ENCODE data around the gene MSI2.
A peak's percentile ranks its signal among the peaks of the same experiment; 100 is the strongest.

The MSI2 gene

GRCh38 chr17:57255776-57256681 is at the start of gene MSI2:
Gene MSI2, plus strand, starts transcription at chr17:57256523. Its CDS starts 220 bp downstream, at chr17:57256743.
- TF ChIP-seq POLR2AphosphoS5 (IDR thresholded peaks at IDR 0.05; ENCODE audit: borderline replicate concordance, low read depth, low read length) (peak; percentile 19; the same call in 1 of the 2 replicates), EZH2 (IDR thresholded peaks at IDR 0.05) (no peak)
- Histone ChIP-seq H3K9me3 (ENCODE audit: low read depth, low read length) (peaks cover 2% of the 10 kb centered on the region; the same call in 1 of the 2 replicates), H3K27ac (no peak within 1 kb of the TSS), H3K9ac (ENCODE audit: insufficient read length) (peak within 1 kb of the TSS; percentile 81), H3K36me3 (ENCODE audit: insufficient read depth, low read length) (no peaks in the 10 kb centered on the region; the same call in 1 of the 2 replicates), H3K4me3 (peak within 1 kb of the TSS; percentile 95)
- DNase-seq (ENCODE audit: low read depth, low spot score), result no peak

- DNase-seq (ENCODE audit: low read depth, low spot score), result no peak
- TF ChIP-seq POLR2AphosphoS5 (IDR thresholded peaks at IDR 0.05; ENCODE audit: borderline replicate concordance, low read depth, low read length), result no peak
- TF ChIP-seq FOXP2 (optimal IDR thresholded peaks at IDR 0.05; ENCODE audit: control extremely low read depth, extremely low read length, insufficient read depth), result no peak
- Histone ChIP-seq H3K9ac (ENCODE audit: insufficient read length) (no peak overlapping the region), H3K4me3 (no peak overlapping the region), H3K9me3 (ENCODE audit: low read depth, low read length) (no peaks in the 10 kb centered on the region), H3K36me3 (ENCODE audit: insufficient read depth, low read length) (no peaks in the 10 kb centered on the region), H3K27ac (no peak overlapping the region)
These were observed 49.4 kb upstream of the MSI2 start for GRCh38 chr17:57206928-57207327.

- Histone ChIP-seq H3K9ac (ENCODE audit: insufficient read length) (no peak overlapping the region), H3K4me3 (no peak overlapping the region), H3K36me3 (ENCODE audit: insufficient read depth, low read length) (no peaks in the 10 kb centered on the region), H3K27ac (no peak overlapping the region), H3K9me3 (ENCODE audit: low read depth, low read length) (no peaks in the 10 kb centered on the region)
- no peak for DNase-seq (ENCODE audit: low read depth, low spot score)
- TF ChIP-seq POLR2AphosphoS5 (IDR thresholded peaks at IDR 0.05; ENCODE audit: borderline replicate concordance, low read depth, low read length), result no peak
- TF ChIP-seq EZH2 (IDR thresholded peaks at IDR 0.05), result no peak
- TF ChIP-seq FOXP2 (optimal IDR thresholded peaks at IDR 0.05; ENCODE audit: control extremely low read depth, extremely low read length, insufficient read depth), result no peak
These were observed 48.9 kb upstream of the MSI2 start for GRCh38 chr17:57207396-57207795.

- no peak overlapping the region for H3K4me3 ChIP-seq
- H3K36me3 ChIP-seq (ENCODE audit: insufficient read depth, low read length), result no peaks in the 10 kb centered on the region
- H3K9me3 ChIP-seq (ENCODE audit: low read depth, low read length), result no peaks in the 10 kb centered on the region
- no peak for DNase-seq (ENCODE audit: low read depth, low spot score)
- H3K9ac ChIP-seq (ENCODE audit: insufficient read length), result no peak overlapping the region
- TF ChIP-seq POLR2AphosphoS5 (IDR thresholded peaks at IDR 0.05; ENCODE audit: borderline replicate concordance, low read depth, low read length), result no peak
- TF ChIP-seq FOXP2 (optimal IDR thresholded peaks at IDR 0.05; ENCODE audit: control extremely low read depth, extremely low read length, insufficient read depth), result no peak
- TF ChIP-seq EZH2 (IDR thresholded peaks at IDR 0.05), result no peak
- H3K27ac ChIP-seq, result no peak overlapping the region
These were observed 46.1 kb upstream of the MSI2 start for GRCh38 chr17:57210224-57210553.

- H3K9me3 ChIP-seq (ENCODE audit: low read depth, low read length), result no peaks in the 10 kb centered on the region
- TF ChIP-seq EZH2 (IDR thresholded peaks at IDR 0.05) (no peak), POLR2AphosphoS5 (IDR thresholded peaks at IDR 0.05; ENCODE audit: borderline replicate concordance, low read depth, low read length) (no peak), FOXP2 (optimal IDR thresholded peaks at IDR 0.05; ENCODE audit: control extremely low read depth, extremely low read length, insufficient read depth) (no peak)
- H3K4me3 ChIP-seq, result no peak overlapping the region
- H3K9ac ChIP-seq (ENCODE audit: insufficient read length), result no peak overlapping the region
- H3K36me3 ChIP-seq (ENCODE audit: insufficient read depth, low read length), result no peaks in the 10 kb centered on the region
- H3K27ac ChIP-seq, result no peak overlapping the region
- no peak for DNase-seq (ENCODE audit: low read depth, low spot score)
These were observed 45.3 kb upstream of the MSI2 start for GRCh38 chr17:57210972-57211411.

- no peak overlapping the region for H3K9ac ChIP-seq (ENCODE audit: insufficient read length)
- H3K36me3 ChIP-seq (ENCODE audit: insufficient read depth, low read length), result no peaks in the 10 kb centered on the region
- no peak for DNase-seq (ENCODE audit: low read depth, low spot score)
- TF ChIP-seq EZH2 (IDR thresholded peaks at IDR 0.05) (no peak), FOXP2 (optimal IDR thresholded peaks at IDR 0.05; ENCODE audit: control extremely low read depth, extremely low read length, insufficient read depth) (no peak), POLR2AphosphoS5 (IDR thresholded peaks at IDR 0.05; ENCODE audit: borderline replicate concordance, low read depth, low read length) (no peak)
- H3K9me3 ChIP-seq (ENCODE audit: low read depth, low read length), result no peaks in the 10 kb centered on the region
- no peak overlapping the region for H3K4me3 ChIP-seq
- H3K27ac ChIP-seq, result no peak overlapping the region
These were observed 44.8 kb upstream of the MSI2 start for GRCh38 chr17:57211543-57211942.

GRCh38 chr17:57213180-57213825 is 43.0 kb upstream of the MSI2 start:
- TF ChIP-seq EZH2 (IDR thresholded peaks at IDR 0.05) (no peak), POLR2AphosphoS5 (IDR thresholded peaks at IDR 0.05; ENCODE audit: borderline replicate concordance, low read depth, low read length) (no peak), FOXP2 (optimal IDR thresholded peaks at IDR 0.05; ENCODE audit: control extremely low read depth, extremely low read length, insufficient read depth) (no peak)

GRCh38 chr17:57215317-57215716 is 41.0 kb upstream of the MSI2 start:
- H3K9ac ChIP-seq (ENCODE audit: insufficient read length), result no peak overlapping the region
- no peak for TF ChIP-seq FOXP2 (optimal IDR thresholded peaks at IDR 0.05; ENCODE audit: control extremely low read depth, extremely low read length, insufficient read depth)
- no peak for TF ChIP-seq EZH2 (IDR thresholded peaks at IDR 0.05)
- no peak for TF ChIP-seq POLR2AphosphoS5 (IDR thresholded peaks at IDR 0.05; ENCODE audit: borderline replicate concordance, low read depth, low read length)
- DNase-seq (ENCODE audit: low read depth, low spot score), result no peak
- H3K27ac ChIP-seq, result no peak overlapping the region
- H3K36me3 ChIP-seq (ENCODE audit: insufficient read depth, low read length), result no peaks in the 10 kb centered on the region
- no peaks in the 10 kb centered on the region for H3K9me3 ChIP-seq (ENCODE audit: low read depth, low read length)
- no peak overlapping the region for H3K4me3 ChIP-seq

More at GRCh38 chr17:57213180-57213825, 43.0 kb upstream of the MSI2 start:
- no peak for DNase-seq (ENCODE audit: low read depth, low spot score)
- Histone ChIP-seq H3K9ac (ENCODE audit: insufficient read length) (no peak overlapping the region), H3K36me3 (ENCODE audit: insufficient read depth, low read length) (no peaks in the 10 kb centered on the region), H3K4me3 (no peak overlapping the region), H3K9me3 (ENCODE audit: low read depth, low read length) (no peaks in the 10 kb centered on the region), H3K27ac (no peak overlapping the region)

All from SK-N-MC (cell line).